HepG2 (cell line): ENCODE measurements around the gene ZNF584. TPM values are rescaled to one million over a fixed set of nuclear protein-coding genes. Genes with fewer than 3 reads are reported as not detected.

Source experiments
- BRCA1 ChIP-seq: sonication (generic); formaldehyde crosslinking; IDR thresholded peaks from 2 replicates; pipeline ENCODE4 v1.4.0; 2020; ENCODE audit warnings: missing genetic modification reagents
- CHD2 ChIP-seq: IDR thresholded peaks from 2 replicates; pipeline ENCODE4 v1.6.1; 2011; ENCODE audit warnings: low read depth, low read length, improper control_type of control experiment
- CREB1 ChIP-seq, 2 experiments: fragments of 450-650 bp in 1 of 2; IDR thresholded peaks; 2 replicates each; pipeline ENCODE4 v1.6.1; 2016 to 2017; ENCODE audit warnings: control low read depth in 1 of 2, mild to moderate bottlenecking in 1 of 2, missing compliant biosample characterization in 1 of 2, missing genetic modification characterization in 1 of 2
- HNRNPLL ChIP-seq: fragments of 200-400 bp; formaldehyde crosslinking; IDR thresholded peaks from 2 replicates; pipeline ENCODE4 v1.6.1; 2017; ENCODE audit warnings: mild to moderate bottlenecking, low read depth, low read length; ENCODE audit not compliant: poor library complexity, severe bottlenecking
- KLF11 ChIP-seq: IDR thresholded peaks from 2 replicates; pipeline ENCODE4 v1.6.1; 2016; ENCODE audit warnings: missing compliant biosample characterization
- RBAK ChIP-seq: sonication (generic); formaldehyde crosslinking; IDR thresholded peaks from 2 replicates; pipeline ENCODE4 v1.5.1; 2020; ENCODE audit warnings: mild to moderate bottlenecking, missing genetic modification reagents
- REPIN1 ChIP-seq: sonication (generic); formaldehyde crosslinking; IDR thresholded peaks from 2 replicates; pipeline ENCODE4 v1.8.0; 2022; ENCODE audit warnings: missing genetic modification reagents, low read depth, mild to moderate bottlenecking, borderline replicate concordance
- RFX3 ChIP-seq: IDR thresholded peaks from 2 replicates; pipeline ENCODE4 v1.6.1; 2016; ENCODE audit warnings: missing biosample characterization, missing genetic modification reagents
- SOX6 ChIP-seq, 2 experiments: fragments of 450-650 bp in 1 of 2; sonication (generic) in 1 of 2; formaldehyde crosslinking in 1 of 2; IDR thresholded peaks; 2 replicates each; pipeline versions ENCODE4 v1.4.0 to v1.6.1; 2017 to 2020; ENCODE audit warnings: antibody characterized with exemption in 1 of 2, mild to moderate bottlenecking in 1 of 2, missing genetic modification reagents in 1 of 2
- ZC3H4 ChIP-seq: sonication (generic); formaldehyde crosslinking; IDR thresholded peaks from 2 replicates; pipeline ENCODE4 v1.4.0; 2020; ENCODE audit warnings: missing genetic modification reagents, borderline replicate concordance
- ZNF207 ChIP-seq: fragments of 450-650 bp; IDR thresholded peaks from 2 replicates; pipeline ENCODE4 v1.6.1; 2016; ENCODE audit warnings: antibody characterized with exemption, borderline replicate concordance
- ZNF468 ChIP-seq: sonication (generic); formaldehyde crosslinking; IDR thresholded peaks from 2 replicates; pipeline ENCODE4 v1.8.0; 2022; ENCODE audit warnings: mild to moderate bottlenecking, moderate library complexity, missing genetic modification reagents
- ZNF501 ChIP-seq: sonication (generic); formaldehyde crosslinking; IDR thresholded peaks from 2 replicates; pipeline ENCODE4 v1.5.1; 2020; ENCODE audit warnings: mild to moderate bottlenecking, moderate library complexity, missing genetic modification reagents
- ZNF616 ChIP-seq: sonication (generic); formaldehyde crosslinking; IDR thresholded peaks from 2 replicates; pipeline ENCODE4 v1.5.0; 2020; ENCODE audit warnings: low read depth, mild to moderate bottlenecking, missing genetic modification reagents
- ZSCAN9 ChIP-seq: IDR thresholded peaks from 2 replicates; pipeline ENCODE4 v1.6.1; 2016; ENCODE audit warnings: borderline replicate concordance
- polyA plus RNA-seq, 8 experiments: library from polyadenylated mRNA; depleted of rRNA in 3 of 8; stranded (reverse) in 7 of 8; unstranded in 1 of 8; fragments of >200 nt; fragmentation: Illumina TruSeq in 4 of 8; extraction: Trizol in 4 of 8; gene quantifications; 2 replicates each; pipeline versions ENCODE4 v1.2.1 to v1.2.3, GENCODE V29; 2011 to 2016; ENCODE audit warnings: low read depth in 4 of 8, missing spikeins in 1 of 8, mixed read lengths in 1 of 8; ENCODE audit not compliant: insufficient read depth in 1 of 8
- total RNA-seq, 5 experiments: library from RNA; depleted of rRNA; stranded (reverse); fragments of >200 nt; fragmentation: Illumina TruSeq; extraction: Trizol; gene quantifications; 2 replicates each; pipeline ENCODE4 v1.2.3, GENCODE V29; 2016; ENCODE audit warnings: low read depth in 1 of 5
- TF ChIP-seq, protein P1 (sequence below), 2 experiments: fragments of 450-650 bp in 1 of 2; sonication (generic) in 1 of 2; formaldehyde crosslinking in 1 of 2; IDR thresholded peaks; 2 replicates each; pipeline versions ENCODE4 v1.6.1 to v1.8.0; 2016 to 2022; ENCODE audit warnings: antibody characterized with exemption in 1 of 2, mild to moderate bottlenecking in 1 of 2, missing genetic modification reagents in 1 of 2
- TF ChIP-seq, protein P2 (sequence below): sonication (generic); formaldehyde crosslinking; IDR thresholded peaks from 2 replicates; pipeline ENCODE4 v1.8.1; 2023; ENCODE audit warnings: mild to moderate bottlenecking, moderate library complexity, missing genetic modification reagents
- TF ChIP-seq, protein P3 (sequence below): sonication (generic); formaldehyde crosslinking; IDR thresholded peaks from 2 replicates; pipeline ENCODE4 v1.5.0; 2020; ENCODE audit warnings: missing genetic modification reagents

ZNF584 gene
- total and polyA plus RNA-seq, 2 of the 13 experiments (the other 11 are each of a cell fraction or from before 2014, with no cell fraction given): 2.4 to 7.0 TPM

DNA sequence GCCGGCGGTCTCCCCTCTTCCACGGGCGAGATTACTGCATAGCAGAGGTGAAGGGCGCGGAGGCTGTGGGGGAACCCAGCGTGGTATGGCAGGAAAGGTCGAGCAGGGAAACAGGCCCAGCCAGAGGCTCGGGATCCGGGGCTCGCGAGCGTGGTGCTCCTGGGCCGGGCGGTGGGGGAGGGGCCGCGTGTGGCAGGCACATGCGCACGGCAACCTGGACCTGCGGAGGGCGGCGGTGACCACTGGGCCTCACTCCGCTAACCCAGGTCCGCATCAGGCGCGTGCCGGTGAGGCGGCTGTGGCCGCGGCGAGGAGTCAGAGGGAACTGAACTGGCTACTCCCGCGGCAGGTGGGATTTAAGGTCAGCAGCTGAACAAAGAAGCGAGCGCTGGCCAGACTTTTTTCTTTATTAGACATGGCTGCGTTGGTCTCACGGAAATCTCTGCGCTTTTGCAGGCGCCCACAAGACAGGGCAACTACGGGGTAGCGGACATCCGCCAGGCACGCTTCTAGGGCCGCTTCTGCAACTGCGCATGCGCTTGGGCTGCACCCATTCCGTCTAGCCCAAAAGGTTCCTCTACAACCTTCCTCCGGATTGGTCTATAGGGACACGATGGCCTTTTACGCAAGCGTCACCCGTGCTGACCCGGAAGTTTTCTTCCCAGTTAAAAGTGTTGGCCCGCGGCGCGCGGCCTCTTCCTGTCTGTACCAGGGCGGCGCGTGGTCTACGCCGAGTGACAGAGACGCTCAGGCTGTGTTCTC, 21.7 kb upstream of the ZNF584 start, which contains the start of gene RPS5 (continued):
- TF ChIP-seq, protein P1, sequence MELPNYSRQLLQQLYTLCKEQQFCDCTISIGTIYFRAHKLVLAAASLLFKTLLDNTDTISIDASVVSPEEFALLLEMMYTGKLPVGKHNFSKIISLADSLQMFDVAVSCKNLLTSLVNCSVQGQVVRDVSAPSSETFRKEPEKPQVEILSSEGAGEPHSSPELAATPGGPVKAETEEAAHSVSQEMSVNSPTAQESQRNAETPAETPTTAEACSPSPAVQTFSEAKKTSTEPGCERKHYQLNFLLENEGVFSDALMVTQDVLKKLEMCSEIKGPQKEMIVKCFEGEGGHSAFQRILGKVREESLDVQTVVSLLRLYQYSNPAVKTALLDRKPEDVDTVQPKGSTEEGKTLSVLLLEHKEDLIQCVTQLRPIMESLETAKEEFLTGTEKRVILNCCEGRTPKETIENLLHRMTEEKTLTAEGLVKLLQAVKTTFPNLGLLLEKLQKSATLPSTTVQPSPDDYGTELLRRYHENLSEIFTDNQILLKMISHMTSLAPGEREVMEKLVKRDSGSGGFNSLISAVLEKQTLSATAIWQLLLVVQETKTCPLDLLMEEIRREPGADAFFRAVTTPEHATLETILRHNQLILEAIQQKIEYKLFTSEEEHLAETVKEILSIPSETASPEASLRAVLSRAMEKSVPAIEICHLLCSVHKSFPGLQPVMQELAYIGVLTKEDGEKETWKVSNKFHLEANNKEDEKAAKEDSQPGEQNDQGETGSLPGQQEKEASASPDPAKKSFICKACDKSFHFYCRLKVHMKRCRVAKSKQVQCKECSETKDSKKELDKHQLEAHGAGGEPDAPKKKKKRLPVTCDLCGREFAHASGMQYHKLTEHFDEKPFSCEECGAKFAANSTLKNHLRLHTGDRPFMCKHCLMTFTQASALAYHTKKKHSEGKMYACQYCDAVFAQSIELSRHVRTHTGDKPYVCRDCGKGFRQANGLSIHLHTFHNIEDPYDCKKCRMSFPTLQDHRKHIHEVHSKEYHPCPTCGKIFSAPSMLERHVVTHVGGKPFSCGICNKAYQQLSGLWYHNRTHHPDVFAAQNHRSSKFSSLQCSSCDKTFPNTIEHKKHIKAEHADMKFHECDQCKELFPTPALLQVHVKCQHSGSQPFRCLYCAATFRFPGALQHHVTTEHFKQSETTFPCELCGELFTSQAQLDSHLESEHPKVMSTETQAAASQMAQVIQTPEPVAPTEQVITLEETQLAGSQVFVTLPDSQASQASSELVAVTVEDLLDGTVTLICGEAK (IDR thresholded peaks at IDR 0.05): peak; percentile 64
- TF ChIP-seq, protein P1 (CRISPR knock-in tag; IDR thresholded peaks at IDR 0.05): no peak; the same call in none of the 2 replicates
- TF ChIP-seq, protein P2, sequence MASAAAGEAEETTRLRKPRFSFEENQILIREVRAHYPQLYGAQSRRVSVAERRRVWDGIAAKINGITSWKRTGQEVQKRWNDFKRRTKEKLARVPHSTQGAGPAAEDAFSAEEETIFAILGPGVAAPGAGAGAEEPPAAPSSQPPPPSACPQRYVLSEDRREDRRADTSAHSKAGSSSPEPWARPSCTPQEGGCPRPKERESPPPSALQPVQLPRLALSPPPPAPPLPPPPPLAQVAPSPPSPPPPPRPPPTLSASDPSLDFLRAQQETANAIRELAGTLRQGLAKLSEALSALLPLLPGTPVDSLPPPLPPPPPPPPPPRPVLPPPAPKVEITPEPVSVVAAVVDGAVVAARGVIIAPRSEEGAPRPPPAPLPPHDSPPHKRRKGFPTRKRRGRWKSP (CRISPR knock-in tag): peak; percentile 55; the same call in 1 of the 2 replicates
- TF ChIP-seq HNRNPLL (peak; percentile 87), ZNF501 (CRISPR knock-in tag) (peak; percentile 83), ZSCAN9 (peak; percentile 18; the same call in 1 of the 2 replicates), ZNF616 (CRISPR knock-in tag) (peak; percentile 67), ZC3H4 (CRISPR knock-in tag) (peak; percentile 95; the same call in 1 of the 2 replicates), CREB1 (IDR thresholded peaks at IDR 0.05) (peak; percentile 88), CREB1 (CRISPR knock-in tag; IDR thresholded peaks at IDR 0.05) (peak; percentile 95), RFX3 (CRISPR knock-in tag) (no peak), CHD2 (peak; percentile 69), REPIN1 (CRISPR knock-in tag) (peak; percentile 67; the same call in 1 of the 2 replicates), BRCA1 (CRISPR knock-in tag) (peak; percentile 62), KLF11 (CRISPR knock-in tag) (no peak; the same call in 1 of the 2 replicates), RBAK (CRISPR knock-in tag) (no peak), SOX6 (IDR thresholded peaks at IDR 0.05) (no peak), SOX6 (CRISPR knock-in tag; IDR thresholded peaks at IDR 0.05) (peak; percentile 46), ZNF468 (CRISPR knock-in tag) (peak; percentile 67; the same call in 1 of the 2 replicates), ZNF207 (no peak)
- TF ChIP-seq, protein P3, sequence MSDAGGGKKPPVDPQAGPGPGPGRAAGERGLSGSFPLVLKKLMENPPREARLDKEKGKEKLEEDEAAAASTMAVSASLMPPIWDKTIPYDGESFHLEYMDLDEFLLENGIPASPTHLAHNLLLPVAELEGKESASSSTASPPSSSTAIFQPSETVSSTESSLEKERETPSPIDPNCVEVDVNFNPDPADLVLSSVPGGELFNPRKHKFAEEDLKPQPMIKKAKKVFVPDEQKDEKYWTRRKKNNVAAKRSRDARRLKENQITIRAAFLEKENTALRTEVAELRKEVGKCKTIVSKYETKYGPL (CRISPR knock-in tag): no peak
